GM18870 (cell line): Measurements from ENCODE around the gene PI4KA.
"Not testable (repeated sequence)": the region's sequence is repeated elsewhere in the genome, so short reads cannot be mapped to it uniquely, and the experiment has no call there.

Experiments used
- ATAC-seq: cut with Tn5 transposase; IDR thresholded peaks from one replicate; pipeline ENCODE4 v1.9.1; 2021; ENCODE audit warnings: moderate library complexity; ENCODE audit not compliant: unreplicated experiment

The PI4KA gene

DNA sequence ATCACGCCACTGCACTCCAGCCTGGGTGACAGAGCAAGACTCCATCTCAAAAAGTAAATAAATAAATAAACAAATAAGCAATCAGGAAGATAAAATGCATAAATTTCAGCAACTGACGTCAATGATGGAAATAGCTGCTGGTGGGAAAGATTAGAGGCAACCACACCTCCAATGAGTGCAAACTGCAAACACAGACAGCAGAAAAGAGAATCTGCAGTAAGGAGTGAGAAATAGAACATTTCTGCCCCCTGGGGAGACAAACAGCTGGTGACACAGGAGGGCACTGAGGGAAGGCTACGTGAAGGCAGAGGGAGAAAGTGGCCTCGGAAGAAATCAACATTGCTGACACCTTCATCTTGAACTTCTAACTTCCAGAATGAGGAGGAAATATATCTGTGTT is 6.5 kb downstream of the PI4KA start:
- ATAC-seq, result no peak

DNA sequence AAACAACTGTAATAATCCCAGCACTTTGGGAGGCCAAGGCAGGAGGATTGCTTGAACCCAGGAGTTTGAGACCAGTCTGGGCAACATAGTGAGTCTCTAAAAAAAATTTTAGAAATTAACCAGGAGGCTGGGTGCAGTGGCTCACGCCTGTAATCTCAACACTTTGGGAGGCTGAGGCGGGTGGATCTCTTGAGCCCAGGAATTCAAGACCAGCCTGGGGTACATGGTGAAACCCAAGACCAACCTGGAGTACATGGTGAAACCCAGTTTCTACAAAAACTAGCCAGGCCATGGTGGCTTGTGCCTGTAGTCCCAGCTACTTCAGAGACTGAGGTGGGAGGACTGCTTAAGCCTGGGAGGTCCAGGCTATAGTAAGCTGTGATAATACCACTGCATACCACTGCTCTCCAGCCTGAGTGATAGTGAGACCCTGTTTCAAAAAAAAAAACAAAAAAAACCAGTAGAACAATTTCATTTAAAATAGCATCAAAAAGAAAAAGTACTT is 11.2 kb downstream of the PI4KA start:
- no peak for ATAC-seq

DNA sequence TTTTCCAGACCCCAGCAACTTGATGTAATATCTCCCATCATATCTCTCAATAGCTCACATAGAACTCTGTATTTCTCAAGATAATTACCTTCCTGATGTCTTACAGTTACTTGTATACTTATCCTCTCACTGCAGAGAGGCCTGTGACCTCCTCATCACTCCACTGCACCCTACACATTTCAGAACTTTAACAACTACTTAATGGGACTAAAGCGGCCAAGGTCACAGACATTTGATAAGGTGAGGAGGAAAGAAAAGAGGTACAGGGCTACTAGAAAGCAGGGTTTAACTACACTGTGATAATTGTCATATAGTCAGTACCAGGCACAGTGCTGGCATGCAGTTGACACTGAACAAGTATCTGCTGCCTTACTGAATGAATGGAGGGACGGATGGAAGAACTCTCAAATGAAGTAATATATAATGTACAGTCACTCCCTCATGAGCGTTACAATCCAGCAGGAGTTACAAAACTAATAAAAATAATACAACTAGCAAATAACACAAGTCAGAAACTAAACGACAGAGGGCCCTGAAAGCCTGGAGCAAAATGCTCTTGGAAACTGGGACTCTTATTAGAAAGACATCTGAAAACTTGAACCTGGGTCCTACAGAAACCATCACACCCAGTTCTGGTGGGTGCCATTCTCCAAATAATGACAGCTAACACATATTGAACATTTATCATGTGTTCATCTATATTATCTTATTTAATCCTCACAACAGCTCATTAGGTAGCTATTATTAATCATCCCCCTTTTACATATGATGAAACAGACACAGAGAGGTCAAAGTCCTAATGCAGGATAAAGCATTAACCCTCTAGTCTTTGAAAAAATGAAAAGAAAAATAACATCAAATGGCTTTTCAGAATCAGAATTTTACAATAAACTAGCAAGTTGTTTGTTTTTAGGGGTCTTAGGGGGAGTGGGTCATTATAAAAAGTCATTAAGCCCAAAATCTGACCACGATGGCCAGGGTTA is 14.3 kb downstream of the PI4KA start:
- no peak for ATAC-seq

GRCh38 chr22:20843501-20843900 is 15.1 kb downstream of the PI4KA start:
- ATAC-seq, result no peak

- ATAC-seq, result no peak
These were observed 17.8 kb downstream of the PI4KA start for GRCh38 chr22:20840646-20841371.

DNA sequence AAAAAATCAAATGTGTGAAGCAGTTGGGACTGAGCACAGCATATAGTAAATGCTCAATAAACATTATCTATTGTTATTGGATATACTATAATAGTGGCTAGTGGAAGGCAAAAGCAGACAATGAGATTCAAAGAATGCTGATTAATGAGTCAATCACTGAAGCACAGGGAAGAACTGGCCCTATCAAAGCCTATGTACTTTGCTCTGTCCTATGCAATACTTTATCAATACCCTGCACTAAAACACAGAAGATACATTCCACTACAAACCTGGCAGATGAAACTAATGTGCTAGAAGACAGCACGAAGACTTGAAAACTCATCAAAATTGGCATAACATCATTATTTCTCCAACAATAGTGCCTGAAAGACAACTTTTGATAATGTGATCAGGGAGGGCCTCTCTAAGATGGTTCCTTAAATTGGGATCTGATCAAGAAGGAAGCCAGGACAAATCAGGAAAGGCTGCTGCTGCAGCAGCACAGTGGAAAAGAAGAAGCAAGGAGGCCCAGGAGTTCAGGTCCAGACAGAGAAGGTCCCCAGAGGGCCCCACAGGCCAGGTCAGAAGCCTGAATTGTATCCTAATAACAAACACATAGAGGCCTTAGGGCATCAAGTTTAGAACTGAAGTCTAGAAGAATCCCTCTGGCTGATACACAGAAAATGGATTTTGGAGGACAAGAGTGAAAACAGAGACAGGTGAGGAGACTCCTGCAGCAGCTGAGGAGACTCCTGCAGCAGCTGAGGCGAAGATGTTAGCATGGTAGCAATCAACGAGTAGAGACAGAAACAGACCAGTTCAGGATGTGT is 18.6 kb downstream of the PI4KA start:
- ATAC-seq, result no peak

DNA sequence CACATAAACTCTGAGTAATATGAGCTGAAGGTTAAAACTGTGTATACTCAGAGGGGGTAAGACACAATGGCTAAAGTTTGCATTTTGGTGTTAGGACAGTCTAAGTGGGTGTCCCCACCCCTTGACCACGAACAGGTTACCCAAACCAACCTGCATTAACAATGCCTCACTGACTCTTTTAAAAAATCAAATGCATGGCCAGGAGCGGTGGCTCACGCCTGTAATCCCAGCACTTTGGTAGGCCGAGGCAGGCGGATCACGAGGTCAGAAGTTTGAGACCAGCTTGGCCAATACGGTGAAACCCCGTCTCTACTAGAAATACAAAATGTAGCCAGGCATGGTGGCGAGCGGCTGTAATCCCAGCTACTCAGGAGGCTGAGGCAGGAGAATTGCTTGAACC is 19.3 kb downstream of the PI4KA start:
- not testable (repeated sequence) for ATAC-seq

- ATAC-seq, result no peak
These were observed 21.4 kb downstream of the PI4KA start for GRCh38 chr22:20836987-20837823.

GRCh38 chr22:20834725-20835124 is 23.9 kb downstream of the PI4KA start:
- ATAC-seq, result no peak

- ATAC-seq, result no peak
These were observed 24.4 kb downstream of the PI4KA start for GRCh38 chr22:20834206-20834605.

- no peak for ATAC-seq
These were observed 25.4 kb downstream of the PI4KA start for GRCh38 chr22:20833225-20833665.

- ATAC-seq, result no peak
These were observed 29.0 kb downstream of the PI4KA start for GRCh38 chr22:20829491-20830134.

- not testable (repeated sequence) for ATAC-seq
These were observed 32.0 kb downstream of the PI4KA start for GRCh38 chr22:20826373-20827152.

GRCh38 chr22:20825624-20826023 is 33.0 kb downstream of the PI4KA start:
- ATAC-seq, result no peak

GRCh38 chr22:20825216-20825615 is 33.4 kb downstream of the PI4KA start:
- ATAC-seq, result not testable (repeated sequence)

DNA sequence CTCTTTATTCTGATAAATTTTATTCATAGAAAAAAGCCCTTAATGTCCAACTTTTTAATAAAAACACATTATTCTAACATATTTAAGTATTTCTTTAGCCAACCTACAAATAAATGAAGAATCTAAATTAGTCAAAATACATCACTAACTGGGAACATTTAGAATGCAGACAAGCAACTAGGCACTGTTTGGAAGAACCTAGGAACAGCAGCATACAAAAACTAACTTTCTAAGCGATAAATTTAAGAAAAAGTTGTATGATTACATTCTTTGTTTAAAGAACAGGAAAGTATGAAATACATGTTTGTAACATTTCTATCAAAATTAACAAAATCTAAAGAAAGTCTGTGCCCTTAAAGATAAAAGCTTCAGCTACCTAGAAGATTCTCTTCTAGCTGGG is 35.3 kb downstream of the PI4KA start:
- ATAC-seq, result no peak

DNA sequence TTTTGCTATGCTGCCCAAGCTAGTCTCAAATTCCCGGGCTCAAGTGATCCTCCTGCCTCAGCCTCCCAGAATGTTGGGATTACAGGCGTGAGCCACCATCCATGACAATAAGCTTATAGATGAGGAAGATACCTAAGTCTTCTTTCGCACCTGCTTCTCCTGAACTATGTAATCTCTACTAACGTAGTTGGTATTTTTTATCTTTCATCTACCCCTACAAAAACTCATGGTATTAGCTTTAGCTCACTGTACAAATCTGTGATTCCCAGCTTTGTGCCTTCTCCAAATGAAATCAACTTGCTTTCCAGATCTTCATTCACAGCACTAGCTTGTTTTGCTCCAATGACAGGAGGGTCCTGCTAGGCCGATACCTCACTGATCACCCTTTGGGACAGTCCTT is 36.4 kb downstream of the PI4KA start:
- no peak for ATAC-seq

DNA sequence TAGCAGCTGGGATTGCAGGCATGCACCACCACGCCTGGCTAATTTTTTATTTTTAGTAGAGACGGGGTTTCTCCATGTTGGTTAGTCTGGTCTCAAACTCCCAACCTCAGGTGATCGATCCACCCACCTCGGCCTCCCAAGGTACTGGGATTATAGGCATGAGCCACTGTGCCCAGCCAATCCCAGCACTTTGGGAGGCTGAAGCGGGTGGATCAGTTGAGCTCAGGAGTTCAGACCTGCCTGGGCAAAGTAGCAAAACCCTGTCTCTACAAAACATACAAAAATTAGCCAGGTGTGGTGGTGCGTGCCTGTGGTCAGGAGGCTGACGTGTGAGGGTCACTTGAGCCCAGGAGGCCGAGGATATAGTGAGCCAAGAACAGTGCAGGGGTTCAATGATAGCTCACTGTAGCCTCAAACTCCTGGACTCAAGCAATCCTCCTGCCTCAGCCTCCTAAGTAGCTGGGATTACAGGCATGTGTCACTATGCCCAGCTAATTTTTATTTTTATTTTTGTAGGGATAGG is 36.8 kb downstream of the PI4KA start:
- ATAC-seq, result not testable (repeated sequence)
